Neural progenitor cell (in vitro differentiated cells): ENCODE measurements around the gene TOR4A. TPM values are rescaled to one million over a fixed set of nuclear protein-coding genes. Genes with fewer than 3 reads are reported as not detected.
A peak's percentile ranks its signal among the peaks of the same experiment; 100 is the strongest.
"Not testable (repeated sequence)": the region's sequence is repeated elsewhere in the genome, so short reads cannot be mapped to it uniquely, and the experiment has no call there.

ENCODE experiments used
- DNase-seq: peaks from one replicate; pipeline ENCODE4 v3.0.0-alpha.2; 2016; ENCODE audit warnings: low spot score
- H2AFZ ChIP-seq: fragments of 200-600 bp; sonication (generic); replicated peaks from 2 replicates; pipeline ENCODE4 v1.6.1; 2016; ENCODE audit warnings: antibody characterized with exemption
- H3F3A ChIP-seq: fragments of 200-600 bp; sonication (generic); 2 replicates; pipeline ENCODE4 v1.6.1; 2016; ENCODE audit warnings: antibody characterized with exemption, low read depth
- H3K27ac ChIP-seq: fragments of 200-600 bp; sonication (generic); 2 replicates; pipeline ENCODE4 v1.5.1; 2016; ENCODE audit warnings: mild to moderate bottlenecking
- H3K27me3 ChIP-seq: fragments of 200-600 bp; sonication (generic); 2 replicates; pipeline ENCODE4 v1.6.1; 2016; ENCODE audit warnings: mild to moderate bottlenecking, moderate library complexity
- H3K36me3 ChIP-seq: fragments of 200-600 bp; sonication (generic); 2 replicates; pipeline ENCODE4 v1.5.1; 2016
- H3K4me1 ChIP-seq: fragments of 200-600 bp; sonication (generic); 2 replicates; pipeline ENCODE4 v1.6.1; 2016; ENCODE audit warnings: mixed run types
- H3K4me2 ChIP-seq: fragments of 200-600 bp; sonication (generic); 2 replicates; pipeline ENCODE4 v1.6.1; 2016
- H3K4me3 ChIP-seq: fragments of 200-600 bp; sonication (generic); 2 replicates; pipeline ENCODE4 v1.5.1; 2016
- H3K79me2 ChIP-seq: fragments of 200-600 bp; sonication (generic); 2 replicates; pipeline ENCODE4 v1.6.1; 2016; ENCODE audit warnings: low read depth
- H3K9ac ChIP-seq: fragments of 200-600 bp; sonication (generic); 2 replicates; pipeline ENCODE4 v1.6.1; 2016
- H3K9me3 ChIP-seq: fragments of 200-600 bp; sonication (generic); 2 replicates; pipeline ENCODE4 v1.5.1; 2016; ENCODE audit warnings: low read depth
- H4K20me1 ChIP-seq: fragments of 200-600 bp; sonication (generic); 2 replicates; pipeline ENCODE4 v1.6.1; 2016; ENCODE audit warnings: low read depth
- H3K27ac Mint-ChIP-seq: 3 replicates; pipeline ENCODE4 v1.8.0; 2021; ENCODE audit warnings: mixed read lengths
- H3K27me3 Mint-ChIP-seq: 2 replicates; pipeline ENCODE4 v1.8.0; 2022; ENCODE audit warnings: low read depth, mild to moderate bottlenecking, inconsistent platforms, moderate library complexity, mixed read lengths; ENCODE audit not compliant: insufficient read depth
- H3K36me3 Mint-ChIP-seq: 3 replicates; pipeline ENCODE4 v1.8.0; 2021; ENCODE audit warnings: mixed read lengths
- H3K4me1 Mint-ChIP-seq: 3 replicates; pipeline ENCODE4 v1.8.0; 2021; ENCODE audit warnings: mixed read lengths
- H3K4me3 Mint-ChIP-seq: 3 replicates; pipeline ENCODE4 v1.8.0; 2021; ENCODE audit warnings: mild to moderate bottlenecking, moderate library complexity, mixed read lengths
- H3K9me3 Mint-ChIP-seq: 3 replicates; pipeline ENCODE4 v1.8.0; 2020; ENCODE audit warnings: mixed read lengths
- EZH2 ChIP-seq: fragments of 200-600 bp; sonication (generic); IDR thresholded peaks from 2 replicates; pipeline ENCODE4 v1.6.1; 2017; ENCODE audit warnings: antibody characterized with exemption, mild to moderate bottlenecking, moderate library complexity
- EZH2phosphoT487 ChIP-seq: fragments of 200-600 bp; sonication (generic); IDR thresholded peaks from 2 replicates; pipeline ENCODE4 v1.6.1; 2017; ENCODE audit warnings: antibody characterized with exemption
- total RNA-seq: library from RNA; depleted of rRNA; stranded (reverse); fragments of >200 nt; gene quantifications from 2 replicates; pipeline ENCODE4 v1.2.3, GENCODE V29; 2015; ENCODE audit warnings: low replicate concordance
- TF ChIP-seq, protein P1 (sequence below): fragments of 200-600 bp; sonication (generic); IDR thresholded peaks from 2 replicates; pipeline ENCODE4 v1.5.1; 2017; ENCODE audit warnings: antibody characterized with exemption, mild to moderate bottlenecking

The TOR4A gene
- total RNA-seq, 1 donor from 2014 or later = 0.39 TPM

DNA sequence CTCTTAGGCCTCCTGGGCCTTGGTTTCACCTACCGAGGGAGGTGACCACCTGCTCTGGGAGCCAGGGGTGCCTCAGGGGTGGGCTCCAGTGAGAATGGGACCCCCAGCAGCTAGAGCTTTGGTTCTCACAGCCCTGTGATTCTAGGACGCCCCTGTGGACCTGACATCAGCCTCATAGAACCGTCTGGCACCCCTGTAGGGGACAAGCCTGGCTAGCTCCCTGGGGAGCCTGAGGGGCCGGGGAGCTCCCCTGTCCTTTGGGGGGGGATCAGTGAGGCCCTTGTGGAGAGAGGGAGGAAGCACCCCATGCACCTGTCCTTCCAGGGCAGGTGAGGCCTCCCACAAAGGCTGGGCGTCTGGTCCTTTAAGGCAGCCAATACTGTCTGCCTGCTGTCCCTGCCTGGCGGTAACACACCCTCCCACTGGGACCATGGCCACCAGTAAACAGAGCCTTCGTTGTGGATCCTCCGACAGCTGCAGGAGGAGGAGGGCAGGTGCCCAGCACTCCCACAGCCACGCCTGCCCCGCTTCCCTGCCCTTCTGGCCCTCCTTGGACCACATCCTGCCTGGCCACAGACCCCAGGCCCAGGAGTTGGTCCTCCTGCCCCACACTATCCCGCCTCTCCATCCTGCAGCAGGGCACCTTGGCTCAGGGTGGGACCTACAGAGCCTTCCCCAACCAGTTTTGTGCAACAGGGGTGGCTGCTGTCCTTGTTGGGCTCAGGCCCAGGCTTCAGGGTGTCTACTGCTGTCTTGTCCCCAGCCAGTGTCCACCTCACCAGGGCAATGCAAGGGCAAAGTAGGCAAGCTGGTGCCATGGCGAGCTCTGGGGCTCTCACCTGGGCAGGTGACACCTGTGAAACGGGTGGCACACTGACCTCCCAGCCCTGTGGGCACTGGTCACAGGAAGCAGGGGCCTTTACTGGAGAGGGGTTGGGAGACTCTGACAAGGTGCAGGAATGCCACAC, 39.5 kb upstream of the TOR4A start:
- peaks cover 33% of the 10 kb centered on the region for H3F3A ChIP-seq
- peaks cover 14% of the 10 kb centered on the region for H3K4me1 ChIP-seq
- no peaks in the 10 kb centered on the region for H3K36me3 ChIP-seq
- H3K27ac ChIP-seq = no peak overlapping the region
- peaks cover 12% of the 10 kb centered on the region for H3K36me3 Mint-ChIP-seq
- no peaks in the 10 kb centered on the region for H3K9me3 Mint-ChIP-seq
- no peak overlapping the region for H3K27ac Mint-ChIP-seq
- H3K9ac ChIP-seq = no peak overlapping the region
- H3K9me3 ChIP-seq = no peaks in the 10 kb centered on the region
- no peak overlapping the region for H3K4me2 ChIP-seq
- H4K20me1 ChIP-seq = peaks cover 43% of the 10 kb centered on the region
- H2AFZ ChIP-seq = no peak overlapping the region
- H3K27me3 ChIP-seq = no peaks in the 10 kb centered on the region
- no peak for TF ChIP-seq EZH2
- TF ChIP-seq, protein P1, sequence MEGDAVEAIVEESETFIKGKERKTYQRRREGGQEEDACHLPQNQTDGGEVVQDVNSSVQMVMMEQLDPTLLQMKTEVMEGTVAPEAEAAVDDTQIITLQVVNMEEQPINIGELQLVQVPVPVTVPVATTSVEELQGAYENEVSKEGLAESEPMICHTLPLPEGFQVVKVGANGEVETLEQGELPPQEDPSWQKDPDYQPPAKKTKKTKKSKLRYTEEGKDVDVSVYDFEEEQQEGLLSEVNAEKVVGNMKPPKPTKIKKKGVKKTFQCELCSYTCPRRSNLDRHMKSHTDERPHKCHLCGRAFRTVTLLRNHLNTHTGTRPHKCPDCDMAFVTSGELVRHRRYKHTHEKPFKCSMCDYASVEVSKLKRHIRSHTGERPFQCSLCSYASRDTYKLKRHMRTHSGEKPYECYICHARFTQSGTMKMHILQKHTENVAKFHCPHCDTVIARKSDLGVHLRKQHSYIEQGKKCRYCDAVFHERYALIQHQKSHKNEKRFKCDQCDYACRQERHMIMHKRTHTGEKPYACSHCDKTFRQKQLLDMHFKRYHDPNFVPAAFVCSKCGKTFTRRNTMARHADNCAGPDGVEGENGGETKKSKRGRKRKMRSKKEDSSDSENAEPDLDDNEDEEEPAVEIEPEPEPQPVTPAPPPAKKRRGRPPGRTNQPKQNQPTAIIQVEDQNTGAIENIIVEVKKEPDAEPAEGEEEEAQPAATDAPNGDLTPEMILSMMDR = no peak
- no peak for TF ChIP-seq EZH2phosphoT487
- H3K27me3 Mint-ChIP-seq = peaks cover 2% of the 10 kb centered on the region
- H3K79me2 ChIP-seq = peaks cover 31% of the 10 kb centered on the region
- peak overlapping the region; percentile 87 for H3K4me3 Mint-ChIP-seq
- H3K4me1 Mint-ChIP-seq = peaks cover 23% of the 10 kb centered on the region
- no peak overlapping the region for H3K4me3 ChIP-seq
- no peak for DNase-seq

DNA sequence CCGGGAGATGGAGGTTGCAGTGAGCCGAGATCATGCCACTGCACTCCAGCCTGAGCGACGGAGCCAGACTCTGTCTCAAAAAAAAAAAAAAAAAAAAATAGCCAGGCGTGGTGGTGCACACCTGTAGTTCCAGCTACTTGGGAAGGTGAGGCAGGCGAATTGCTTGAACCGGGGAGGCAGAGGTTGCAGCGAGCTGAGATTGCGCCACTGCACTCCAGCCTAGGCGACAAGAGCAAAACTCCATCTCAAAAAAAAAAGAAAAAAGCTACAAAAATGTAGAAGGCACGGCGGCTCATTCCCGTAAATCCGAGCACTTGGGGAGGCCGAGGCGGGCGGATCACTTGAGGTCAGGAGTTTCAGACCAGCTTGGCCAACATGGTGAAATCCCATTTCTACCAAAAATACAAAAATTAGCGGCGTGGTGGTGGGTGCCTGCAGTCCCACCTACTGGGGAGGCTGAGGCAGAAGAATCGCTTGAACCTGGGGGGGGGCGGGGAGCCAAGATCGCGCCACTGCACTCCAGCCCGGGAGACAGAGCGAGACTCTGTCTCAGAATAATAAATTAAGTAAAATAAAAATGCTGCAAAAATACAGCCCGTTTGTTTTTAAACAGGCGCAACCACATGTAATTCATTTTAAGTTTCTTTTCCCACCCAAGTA, 37.9 kb upstream of the TOR4A start:
- not testable (repeated sequence) for H3K9me3 Mint-ChIP-seq, H3K27me3 Mint-ChIP-seq, H3K9me3 ChIP-seq, DNase-seq, H3K36me3 ChIP-seq, H3K27me3 ChIP-seq, H3K9ac ChIP-seq, H3K27ac Mint-ChIP-seq
- H3K4me3 Mint-ChIP-seq = peak overlapping the region; percentile 87
- Histone ChIP-seq H3K27ac (peak overlapping the region; percentile 86), H3K79me2 (peaks cover 36% of the 10 kb centered on the region), H3K4me1 (peaks cover 14% of the 10 kb centered on the region), H3F3A (peaks cover 49% of the 10 kb centered on the region), H3K4me2 (peak overlapping the region; percentile 98), H4K20me1 (peaks cover 58% of the 10 kb centered on the region), H2AFZ (peak overlapping the region; percentile 51), H3K4me3 (peak overlapping the region; percentile 78)
- H3K36me3 Mint-ChIP-seq = peaks cover 14% of the 10 kb centered on the region
- peaks cover 35% of the 10 kb centered on the region for H3K4me1 Mint-ChIP-seq

DNA sequence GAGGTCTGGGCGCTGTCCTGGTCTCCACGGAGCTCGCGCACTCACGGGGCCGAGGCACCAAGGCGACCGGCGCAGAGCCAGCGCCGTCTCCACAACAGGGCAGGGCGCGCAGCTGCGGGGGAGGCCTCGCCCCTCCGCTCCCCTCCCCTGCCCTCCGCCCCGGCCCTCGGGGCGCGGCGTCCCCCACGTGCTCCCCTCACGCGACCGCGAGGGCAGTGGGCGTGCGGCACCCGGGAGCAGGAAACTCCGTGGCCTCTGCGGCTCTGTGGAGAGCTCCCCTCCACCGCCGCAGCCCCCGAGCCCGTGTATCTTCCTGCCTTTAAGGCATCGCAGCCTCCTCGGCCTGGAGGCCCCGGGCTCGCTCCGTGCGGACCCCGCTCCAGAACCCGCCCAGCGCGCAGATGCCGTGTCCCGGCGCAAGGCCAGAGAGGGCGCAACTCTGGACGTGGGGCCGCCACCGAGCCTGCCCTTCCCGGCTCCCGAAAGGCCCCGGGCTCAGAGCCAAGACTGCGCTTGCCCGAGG, 37.1 kb upstream of the TOR4A start:
- Mint-ChIP-seq H3K27me3 (no peaks in the 10 kb centered on the region), H3K27ac (no peak overlapping the region), H3K9me3 (no peaks in the 10 kb centered on the region), H3K4me1 (peaks cover 35% of the 10 kb centered on the region), H3K36me3 (peaks cover 14% of the 10 kb centered on the region), H3K4me3 (peak overlapping the region; percentile 87)
- Histone ChIP-seq H3K9me3 (no peaks in the 10 kb centered on the region), H3K4me2 (peak overlapping the region; percentile 98), H3K36me3 (no peaks in the 10 kb centered on the region), H2AFZ (peak overlapping the region; percentile 51), H3F3A (peaks cover 51% of the 10 kb centered on the region), H3K79me2 (peaks cover 36% of the 10 kb centered on the region), H3K4me3 (peak overlapping the region; percentile 78), H3K27me3 (no peaks in the 10 kb centered on the region), H3K9ac (peak overlapping the region; percentile 59), H4K20me1 (peaks cover 56% of the 10 kb centered on the region), H3K4me1 (peaks cover 14% of the 10 kb centered on the region), H3K27ac (peak overlapping the region; percentile 86)
- peak; percentile 74 for DNase-seq
- TF ChIP-seq EZH2 (peak; percentile 35), EZH2phosphoT487 (no peak)
- TF ChIP-seq, protein P1 = peak; percentile 40
